HCT116 (cell line): ENCODE results near the gene FANCD2. TPM values are rescaled to one million over a fixed set of nuclear protein-coding genes. Genes with fewer than 3 reads are reported as not detected.

Experiments used
- ATAC-seq: fragments of 200-7000 bp; cut with Tn5 transposase; 2 replicates; pipeline ENCODE4 v1.9.1; 2020; ENCODE audit warnings: mild to moderate bottlenecking, moderate library complexity
- BruUV-seq: library from RNA; stranded (reverse); fragments of 400-500 nt; replicated peaks from 2 replicates; lab custom pipeline; 2021; lab: Mats Ljungman, UMichigan
- CTCF ChIA-PET: fragments of 300-600 bp; sonication (Branson Sonifier 250); formaldehyde crosslinking; loops from one replicate; lab custom pipeline; 2021; ENCODE audit warnings: antibody characterized with exemption; lab: Charles Lee
- POLR2A ChIA-PET: fragments of 300-600, 350-600 bp; sonication (Branson Sonifier 250); formaldehyde crosslinking; loops from one replicate; lab custom pipeline; 2021; ENCODE audit warnings: antibody characterized with exemption; lab: Charles Lee
- RAD21 ChIA-PET, 2 experiments: fragments of 300-600 bp; sonication (Branson Sonifier 250); formaldehyde crosslinking; loops; one replicate each; lab custom pipeline; 2023; ENCODE audit warnings: low total read pairs in 2 of 2; ENCODE audit not compliant: uncharacterized antibody in 2 of 2, unreplicated experiment in 2 of 2, low non-redundant PET in 1 of 2; lab: Charles Lee
- DNase-seq: peaks from one replicate; pipeline ENCODE4 v3.0.0-alpha.2; 2010; ENCODE audit warnings: low read depth, low spot score
- H2AFZ ChIP-seq: fragments of 200-600 bp; shearing (Covaris generic), sonication (generic); 2 replicates; pipeline ENCODE4 v1.6.1; 2017; ENCODE audit warnings: low read depth, mixed run types, mixed read lengths, antibody characterized with exemption, low read length; ENCODE audit not compliant: poor library complexity, severe bottlenecking
- H3K27ac ChIP-seq: 2 replicates; pipeline ENCODE4 v1.5.1; 2012; ENCODE audit warnings: low read depth, low read length
- H3K27me3 ChIP-seq: fragments of 200-600 bp; sonication (generic); 2 replicates; pipeline ENCODE4 v1.6.1; 2016; ENCODE audit warnings: mixed run types, low read length, mixed read lengths; ENCODE audit not compliant: insufficient read depth
- H3K36me3 ChIP-seq, 2 experiments: fragments of 200-500 bp in 1 of 2; fragments of 200-600 bp in 1 of 2; sonication (Bioruptor generic) in 1 of 2; sonication (generic) in 1 of 2; 2 replicates each; pipeline versions ENCODE4 v1.5.1 to v1.6.1; 2014 to 2016; ENCODE audit warnings: low read length in 2 of 2, inconsistent platforms in 1 of 2, mixed read lengths in 1 of 2, mixed run types in 1 of 2; ENCODE audit not compliant: insufficient read depth in 2 of 2, control insufficient read depth in 1 of 2
- H3K4me1 ChIP-seq, 2 experiments: fragments of 200-600 bp in 1 of 2; sonication (generic) in 1 of 2; 2 replicates each; pipeline versions ENCODE4 v1.5.1 to v1.6.1; 2012 to 2017; ENCODE audit warnings: low read length in 2 of 2, inconsistent platforms in 1 of 2, mild to moderate bottlenecking in 1 of 2, mixed read lengths in 1 of 2, mixed run types in 1 of 2, moderate library complexity in 1 of 2; ENCODE audit not compliant: insufficient read depth in 2 of 2, control insufficient read depth in 1 of 2
- H3K4me2 ChIP-seq: fragments of 200-600 bp; sonication (generic); 2 replicates; pipeline ENCODE4 v1.6.1; 2017; ENCODE audit warnings: mixed run types, low read length, mixed read lengths
- H3K4me3 ChIP-seq, 2 experiments: fragments of 200-600 bp in 1 of 2; sonication (generic) in 1 of 2; replicated peaks in 1 of 2; 2 replicates each; pipeline ENCODE4 v1.5.1; 2011 to 2016; ENCODE audit warnings: low read length in 2 of 2, control low read depth in 1 of 2, low read depth in 1 of 2, mild to moderate bottlenecking in 1 of 2, mixed read lengths in 1 of 2, mixed run types in 1 of 2
- H3K79me2 ChIP-seq: fragments of 200-600 bp; sonication (generic); 2 replicates; pipeline ENCODE4 v1.6.1; 2017; ENCODE audit warnings: mild to moderate bottlenecking, mixed run types, low read length, moderate library complexity, mixed read lengths; ENCODE audit not compliant: insufficient read depth
- H3K9ac ChIP-seq: fragments of 200-600 bp; sonication (generic); 2 replicates; pipeline ENCODE4 v1.6.1; 2016; ENCODE audit warnings: low read length, mixed read lengths
- H3K9me2 ChIP-seq: fragments of 200-600 bp; sonication (generic), shearing (Covaris generic); 2 replicates; pipeline ENCODE4 v1.6.1; 2017; ENCODE audit warnings: mixed run types, mild to moderate bottlenecking, moderate library complexity; ENCODE audit not compliant: insufficient read depth
- H3K9me3 ChIP-seq, 2 experiments: fragments of 200-500 bp in 1 of 2; fragments of 200-600 bp in 1 of 2; sonication (Bioruptor generic) in 1 of 2; sonication (generic) in 1 of 2; 2 replicates each; pipeline ENCODE4 v1.6.1; 2014 to 2017; ENCODE audit warnings: low read length in 2 of 2, mixed read lengths in 2 of 2, inconsistent platforms in 1 of 2, low read depth in 1 of 2, mild to moderate bottlenecking in 1 of 2, mixed run types in 1 of 2, moderate library complexity in 1 of 2; ENCODE audit not compliant: control insufficient read depth in 1 of 2, insufficient read depth in 1 of 2
- H4K20me1 ChIP-seq: fragments of 200-600 bp; sonication (generic), shearing (Covaris generic); 2 replicates; pipeline ENCODE4 v1.6.1; 2017; ENCODE audit warnings: mixed run types, mild to moderate bottlenecking, moderate library complexity; ENCODE audit not compliant: insufficient read depth
- ATF3 ChIP-seq: IDR thresholded peaks from 2 replicates; pipeline ENCODE4 v1.6.1; 2012
- CBX3 ChIP-seq: IDR thresholded peaks from 2 replicates; pipeline ENCODE4 v1.6.1; 2012; ENCODE audit warnings: low read depth
- CEBPB ChIP-seq: IDR thresholded peaks from 2 replicates; pipeline ENCODE4 v1.6.1; 2012; ENCODE audit warnings: low read depth
- EGR1 ChIP-seq: IDR thresholded peaks from 2 replicates; pipeline ENCODE4 v1.6.1; 2012; ENCODE audit warnings: low read depth
- ELF1 ChIP-seq: IDR thresholded peaks from 2 replicates; pipeline ENCODE4 v1.6.1; 2012; ENCODE audit warnings: low read depth, borderline replicate concordance
- EZH2 ChIP-seq: fragments of 200-600 bp; sonication (generic); IDR thresholded peaks from 2 replicates; pipeline ENCODE4 v1.6.1; 2017; ENCODE audit warnings: antibody characterized with exemption, mixed run types
- EZH2phosphoT487 ChIP-seq: fragments of 200-600 bp; IDR thresholded peaks from 2 replicates; pipeline ENCODE4 v1.6.1; 2018; ENCODE audit warnings: antibody characterized with exemption, borderline replicate concordance
- FOSL1 ChIP-seq: IDR thresholded peaks from 2 replicates; pipeline ENCODE4 v1.6.1; 2012; ENCODE audit warnings: low read depth
- JUND ChIP-seq: IDR thresholded peaks from 2 replicates; pipeline ENCODE4 v1.6.1; 2012
- MAX ChIP-seq: IDR thresholded peaks from 2 replicates; pipeline ENCODE4 v1.6.1; 2012
- POLR2AphosphoS5 ChIP-seq: IDR thresholded peaks from 2 replicates; pipeline ENCODE4 v1.6.1; 2011; ENCODE audit warnings: mild to moderate bottlenecking, low read depth, low read length, moderate library complexity
- RAD21 ChIP-seq: IDR thresholded peaks from 2 replicates; pipeline ENCODE4 v1.6.1; 2012; ENCODE audit warnings: low read depth, mild to moderate bottlenecking
- SIN3A ChIP-seq: IDR thresholded peaks from 2 replicates; pipeline ENCODE4 v1.6.1; 2012; ENCODE audit warnings: low read depth
- SP1 ChIP-seq: IDR thresholded peaks from 2 replicates; pipeline ENCODE4 v1.6.1; 2012; ENCODE audit warnings: low read depth
- SRF ChIP-seq: IDR thresholded peaks from 2 replicates; pipeline ENCODE4 v1.6.1; 2012; ENCODE audit warnings: low read depth
- TCF7L2 ChIP-seq: IDR thresholded peaks from 2 replicates; pipeline ENCODE4 v1.7.0; 2011; ENCODE audit warnings: borderline replicate concordance, inconsistent platforms; ENCODE audit not compliant: insufficient read depth, insufficient read length; ENCODE audit errors: extremely low read depth
- YY1 ChIP-seq: IDR thresholded peaks from 2 replicates; pipeline ENCODE4 v1.6.1; 2011; ENCODE audit warnings: low read length, low read depth, moderate library complexity, mild to moderate bottlenecking; ENCODE audit not compliant: insufficient replicate concordance; ENCODE audit errors: extremely low read depth
- ZBTB33 ChIP-seq: IDR thresholded peaks from 2 replicates; pipeline ENCODE4 v1.6.1; 2011; ENCODE audit warnings: mild to moderate bottlenecking, low read length, moderate library complexity; ENCODE audit not compliant: insufficient replicate concordance; ENCODE audit errors: extremely low read depth
- ZNF274 ChIP-seq: fragments of 200-500 bp; sonication (Bioruptor generic); IDR thresholded peaks from 2 replicates; pipeline ENCODE4 v1.6.1; 2014; ENCODE audit warnings: mild to moderate bottlenecking, low read depth, low read length, inconsistent platforms
- intact Hi-C: fragments of 100-400 bp; cut with micrococcal nuclease; formaldehyde crosslinking; loops from 2 replicates; pipeline ENCODE4 v1.10.0; 2022
- total RNA-seq: library from RNA; stranded (reverse); gene quantifications from one replicate; pipeline ENCODE4 v1.2.1, GENCODE V29; 2021; ENCODE audit not compliant: unreplicated experiment
- TF ChIP-seq, protein P1 (sequence below): IDR thresholded peaks from 2 replicates; pipeline ENCODE4 v1.6.1; 2012; ENCODE audit warnings: low read depth

The FANCD2 gene
- total RNA-seq, 1 experiment from 2014 or later = 50.0 TPM

- ChIA-PET POLR2A (interaction anchor here (1.0 kb wide), 1 partner anchor 9 kb away, joined by 3 read pairs; the partner anchor contains the start of gene VHL), RAD21 (no interaction called here), CTCF (no interaction called here)
- Histone ChIP-seq H3K4me2 (no peak overlapping the region), H4K20me1 (peaks cover 3% of the 10 kb centered on the region; the same call in 1 of the 2 replicates), H3K36me3 (peaks cover 20 to 29% of the 10 kb centered on the region in 2 experiments), H2AFZ (no peak overlapping the region), H3K9me2 (no peaks in the 10 kb centered on the region), H3K27me3 (no peaks in the 10 kb centered on the region), H3K9ac (no peak overlapping the region), H3K4me3 (no peak overlapping the region), H3K27ac (no peak overlapping the region), H3K4me1 (no peaks in the 10 kb centered on the region), H3K9me3 (no peaks in the 10 kb centered on the region), H3K79me2 (peaks cover 49% of the 10 kb centered on the region)
- TF ChIP-seq ATF3 (no peak), ZBTB33 (no peak), ELF1 (no peak), MAX (no peak), CEBPB (no peak), EGR1 (no peak), EZH2phosphoT487 (no peak), SIN3A (no peak), TCF7L2 (no peak), YY1 (no peak), POLR2AphosphoS5 (no peak), FOSL1 (no peak), JUND (no peak), EZH2 (no peak), CBX3 (no peak), RAD21 (no peak), SRF (no peak), SP1 (no peak), ZNF274 (no peak)
- TF ChIP-seq, protein P1, sequence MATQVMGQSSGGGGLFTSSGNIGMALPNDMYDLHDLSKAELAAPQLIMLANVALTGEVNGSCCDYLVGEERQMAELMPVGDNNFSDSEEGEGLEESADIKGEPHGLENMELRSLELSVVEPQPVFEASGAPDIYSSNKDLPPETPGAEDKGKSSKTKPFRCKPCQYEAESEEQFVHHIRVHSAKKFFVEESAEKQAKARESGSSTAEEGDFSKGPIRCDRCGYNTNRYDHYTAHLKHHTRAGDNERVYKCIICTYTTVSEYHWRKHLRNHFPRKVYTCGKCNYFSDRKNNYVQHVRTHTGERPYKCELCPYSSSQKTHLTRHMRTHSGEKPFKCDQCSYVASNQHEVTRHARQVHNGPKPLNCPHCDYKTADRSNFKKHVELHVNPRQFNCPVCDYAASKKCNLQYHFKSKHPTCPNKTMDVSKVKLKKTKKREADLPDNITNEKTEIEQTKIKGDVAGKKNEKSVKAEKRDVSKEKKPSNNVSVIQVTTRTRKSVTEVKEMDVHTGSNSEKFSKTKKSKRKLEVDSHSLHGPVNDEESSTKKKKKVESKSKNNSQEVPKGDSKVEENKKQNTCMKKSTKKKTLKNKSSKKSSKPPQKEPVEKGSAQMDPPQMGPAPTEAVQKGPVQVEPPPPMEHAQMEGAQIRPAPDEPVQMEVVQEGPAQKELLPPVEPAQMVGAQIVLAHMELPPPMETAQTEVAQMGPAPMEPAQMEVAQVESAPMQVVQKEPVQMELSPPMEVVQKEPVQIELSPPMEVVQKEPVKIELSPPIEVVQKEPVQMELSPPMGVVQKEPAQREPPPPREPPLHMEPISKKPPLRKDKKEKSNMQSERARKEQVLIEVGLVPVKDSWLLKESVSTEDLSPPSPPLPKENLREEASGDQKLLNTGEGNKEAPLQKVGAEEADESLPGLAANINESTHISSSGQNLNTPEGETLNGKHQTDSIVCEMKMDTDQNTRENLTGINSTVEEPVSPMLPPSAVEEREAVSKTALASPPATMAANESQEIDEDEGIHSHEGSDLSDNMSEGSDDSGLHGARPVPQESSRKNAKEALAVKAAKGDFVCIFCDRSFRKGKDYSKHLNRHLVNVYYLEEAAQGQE = no peak
- BruUV-seq = no TSS peak
- intact Hi-C loops = no loop called here
- no peak for DNase-seq
- no peak for ATAC-seq
Measured at GRCh38 chr3:10150987-10151386, 124.8 kb downstream of the FANCD2 start.
